DLD1 (cell line): ENCODE measurements around the gene CAP2.

Source experiments
- in situ Hi-C: cut with HindIII; loops from 2 replicates; pipeline ENCODE4 v1.10.0; 2017; ENCODE audit warnings: low sequenced_read_pairs

Gene CAP2

DNA sequence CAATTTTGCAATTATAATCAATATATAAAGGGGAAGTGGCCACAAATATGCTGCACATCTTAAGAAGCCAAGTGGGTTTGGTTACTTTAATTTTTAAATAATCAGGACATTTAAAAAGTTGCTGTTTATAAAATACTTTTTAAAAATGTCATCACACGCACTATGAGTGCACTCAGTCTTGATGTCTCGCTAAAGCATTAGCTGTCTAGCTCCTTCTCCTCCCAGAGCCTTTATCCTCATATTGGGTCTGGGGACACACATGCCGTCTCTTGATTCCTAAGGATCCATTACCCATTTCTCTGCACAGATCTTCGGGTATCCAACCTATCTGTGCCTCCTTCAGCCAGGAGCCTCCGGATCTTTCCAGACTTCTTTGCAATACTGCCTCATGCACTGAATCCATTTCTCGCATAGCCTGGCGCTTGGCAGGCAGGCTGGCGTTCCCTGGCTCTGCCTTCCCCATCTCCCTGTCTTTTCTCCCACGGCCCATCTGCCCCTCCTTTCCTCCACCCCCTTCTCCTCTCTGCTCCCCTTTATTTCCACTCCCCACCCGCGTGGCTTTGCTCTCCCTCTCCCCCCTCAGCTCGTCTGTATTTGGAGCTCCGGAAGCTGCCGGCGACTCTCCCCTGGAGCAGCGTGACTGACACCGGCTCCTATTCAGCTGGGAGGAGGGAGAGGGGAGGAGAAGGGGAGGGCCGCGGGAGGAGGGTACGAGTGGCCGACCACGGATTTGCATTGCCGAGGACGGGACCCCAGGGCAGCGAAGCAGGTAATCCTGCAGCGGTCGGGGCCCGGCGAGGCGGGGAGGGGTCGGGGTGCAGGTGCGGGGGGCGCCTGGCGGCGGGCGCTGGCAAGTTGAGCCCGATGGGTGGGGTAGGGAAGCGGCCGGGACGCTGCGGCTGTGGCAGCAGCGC is at the start of gene CAP2:
Gene CAP2, plus strand, starts transcription at position 618 of the 914 bp plus-strand sequence. CDS start 27,961 bp downstream, outside the sequence.
- in situ Hi-C loops, result no loop called here

DNA sequence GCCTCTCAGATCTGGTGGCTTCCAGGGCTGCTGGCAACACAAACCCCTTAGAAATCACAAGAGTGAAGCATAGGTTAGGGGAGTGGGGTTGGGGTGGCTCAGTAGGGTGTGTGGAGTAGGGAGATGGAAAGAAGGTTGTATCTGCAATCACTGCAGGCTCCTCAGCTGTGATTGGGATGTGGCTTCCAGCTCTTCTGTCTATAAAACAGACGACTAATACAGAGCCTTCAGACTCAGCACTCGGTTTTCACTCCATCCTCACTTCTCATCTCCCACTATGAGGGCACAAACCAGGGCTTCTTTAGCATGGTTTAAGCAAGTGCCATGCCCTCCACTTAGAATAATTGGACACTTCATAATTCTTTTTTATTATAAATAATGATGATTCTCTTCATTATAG is 46.4 kb upstream of the CAP2 start:
- in situ Hi-C loops, result no loop called here

GRCh38 chr6:17349427-17349826 is 44.0 kb upstream of the CAP2 start:
- in situ Hi-C loops, result no loop called here

GRCh38 chr6:17352302-17352701 is 41.1 kb upstream of the CAP2 start:
- in situ Hi-C loops, result no loop called here

DNA sequence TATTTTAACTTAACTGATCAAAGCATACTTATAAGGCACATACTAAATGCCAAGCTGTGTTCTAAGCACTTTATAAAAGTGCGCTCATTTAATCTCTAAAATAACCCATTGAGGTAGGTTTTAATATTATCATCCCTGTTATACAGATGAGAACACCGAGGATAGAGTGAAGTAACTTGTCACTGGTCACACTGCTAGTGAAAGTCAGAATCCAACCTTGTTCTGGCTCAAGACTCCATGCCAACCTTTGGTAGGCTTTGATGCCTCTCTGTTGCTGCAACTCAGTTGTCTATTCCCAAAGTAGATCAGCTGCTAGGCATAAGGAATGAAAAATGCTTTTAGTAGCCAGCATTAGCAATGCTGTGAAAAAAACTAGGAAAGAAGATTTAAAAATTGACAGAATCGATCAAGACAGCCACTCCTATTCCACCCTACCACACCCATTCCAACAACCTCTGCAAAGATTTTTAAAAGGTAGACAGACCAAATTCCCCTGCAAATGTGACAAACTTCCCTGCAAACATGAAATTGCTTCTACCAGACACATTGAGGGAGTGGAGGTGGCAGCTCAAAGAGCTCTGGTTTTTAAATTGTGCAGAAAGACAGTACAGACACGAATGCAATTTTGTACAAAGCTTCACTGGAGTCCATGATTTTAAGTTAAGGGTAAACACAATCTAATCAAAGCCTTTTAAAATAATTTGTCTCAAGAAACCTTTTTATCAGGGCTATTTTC is 39.8 kb upstream of the CAP2 start:
- in situ Hi-C loops, result no loop called here

DNA sequence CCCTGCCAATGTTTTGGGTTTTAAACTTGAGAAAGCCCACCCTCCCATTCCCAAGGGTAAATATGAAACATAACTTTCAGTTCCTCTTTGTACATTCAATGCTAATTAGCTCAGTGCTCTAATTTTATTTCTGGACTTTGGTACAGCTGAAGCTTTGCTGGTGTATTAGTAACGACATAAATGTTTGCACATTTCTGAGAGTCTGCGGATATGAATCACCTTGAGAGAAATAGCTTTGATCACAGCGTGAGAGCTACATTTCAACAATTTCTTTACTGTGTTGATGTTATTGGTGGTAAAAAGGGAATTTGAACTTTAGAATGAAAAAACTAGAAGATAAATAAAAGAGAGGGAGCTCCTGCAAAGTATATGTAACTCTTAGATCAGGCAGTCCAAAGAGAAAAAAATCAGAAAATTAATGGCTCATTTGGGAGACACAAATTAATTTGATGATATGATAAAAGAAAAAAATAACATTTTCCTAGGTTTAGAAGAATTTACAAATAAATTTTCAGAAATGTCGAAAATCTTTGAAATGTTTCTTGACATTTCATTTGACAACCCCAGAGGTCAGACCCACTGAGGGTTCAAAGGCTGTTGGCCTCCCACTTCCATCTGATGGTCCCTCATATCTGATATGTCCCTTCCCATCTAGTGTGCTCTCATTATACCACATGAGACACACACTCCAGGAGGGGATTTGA is 38.5 kb upstream of the CAP2 start:
- in situ Hi-C loops, result no loop called here

DNA sequence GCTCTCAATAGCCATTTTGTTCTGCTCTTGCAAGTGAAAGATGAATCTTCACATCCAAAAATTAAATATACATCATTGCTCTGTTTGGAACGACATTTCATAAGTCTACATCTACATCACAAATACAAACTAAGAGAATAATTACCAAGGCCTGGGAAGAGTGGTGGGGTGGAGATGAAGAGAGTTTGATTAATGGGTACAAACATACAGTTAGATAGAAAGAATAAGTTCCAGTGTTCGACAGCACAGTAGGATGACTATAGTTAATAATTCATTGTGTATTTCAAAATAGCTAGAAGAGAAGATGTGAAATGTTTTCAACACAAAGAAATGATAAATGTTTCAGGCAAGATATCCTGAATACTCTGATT is 38.0 kb upstream of the CAP2 start:
- in situ Hi-C loops, result no loop called here

GRCh38 chr6:17358515-17358914 is 34.9 kb upstream of the CAP2 start:
- in situ Hi-C loops, result no loop called here

DNA sequence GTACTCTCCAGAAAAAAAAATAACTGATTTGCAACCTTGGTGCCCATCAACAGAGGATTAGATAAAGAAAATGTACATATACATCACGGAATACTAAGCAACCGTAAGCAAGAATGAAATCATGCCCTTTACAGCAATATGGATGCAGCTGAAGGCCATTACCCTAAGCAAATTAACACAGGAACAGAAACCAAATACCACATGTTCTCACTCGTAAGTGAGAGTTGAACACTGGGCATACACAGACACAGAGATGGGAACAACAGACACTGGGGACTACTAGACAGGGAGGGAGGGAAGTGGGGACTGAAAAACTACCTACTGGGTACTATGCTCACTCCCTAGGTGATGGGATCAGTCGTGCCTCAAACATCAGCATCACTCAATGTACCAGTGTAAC is 32.8 kb upstream of the CAP2 start:
- in situ Hi-C loops, result no loop called here

DNA sequence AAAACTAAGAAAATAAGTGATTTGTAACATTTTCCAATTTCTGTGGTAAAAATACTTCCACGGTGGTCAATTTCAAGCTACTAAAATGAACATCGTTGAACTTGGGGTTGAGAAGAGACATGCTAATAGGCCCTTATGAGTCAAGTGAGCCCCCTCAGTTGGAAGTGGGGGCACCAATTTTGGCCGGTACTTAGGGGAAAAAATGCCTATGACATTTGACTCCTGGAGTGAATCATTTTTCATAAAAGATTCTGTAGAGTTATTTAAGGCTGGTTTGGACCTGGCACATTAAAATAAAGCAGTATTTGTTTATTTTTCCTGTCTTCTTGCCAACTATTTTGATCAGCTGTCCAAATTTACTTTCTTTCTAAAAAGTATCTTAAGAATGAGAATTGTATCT is 32.4 kb upstream of the CAP2 start:
- in situ Hi-C loops, result no loop called here

- in situ Hi-C loops, result no loop called here
These were observed 27.4 kb upstream of the CAP2 start for GRCh38 chr6:17365961-17366360.

DNA sequence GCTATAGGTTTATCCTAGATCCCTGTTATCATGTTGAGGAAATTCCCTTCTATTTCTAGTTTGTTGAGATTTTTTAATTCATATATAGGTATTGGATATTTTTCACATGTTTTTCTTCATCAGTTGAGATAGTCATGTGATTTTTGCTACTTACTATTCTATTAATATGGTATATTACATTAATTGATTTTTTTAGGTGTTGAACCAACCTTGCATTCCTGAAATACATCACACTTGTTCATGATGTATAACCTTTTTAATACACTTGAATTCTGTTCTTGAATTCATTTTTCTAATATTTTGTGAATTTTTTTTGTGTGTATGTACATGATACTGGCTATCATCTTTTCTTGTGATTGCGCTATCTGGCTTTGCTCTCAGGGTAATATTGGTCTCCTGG is 25.5 kb upstream of the CAP2 start:
- in situ Hi-C loops, result no loop called here

DNA sequence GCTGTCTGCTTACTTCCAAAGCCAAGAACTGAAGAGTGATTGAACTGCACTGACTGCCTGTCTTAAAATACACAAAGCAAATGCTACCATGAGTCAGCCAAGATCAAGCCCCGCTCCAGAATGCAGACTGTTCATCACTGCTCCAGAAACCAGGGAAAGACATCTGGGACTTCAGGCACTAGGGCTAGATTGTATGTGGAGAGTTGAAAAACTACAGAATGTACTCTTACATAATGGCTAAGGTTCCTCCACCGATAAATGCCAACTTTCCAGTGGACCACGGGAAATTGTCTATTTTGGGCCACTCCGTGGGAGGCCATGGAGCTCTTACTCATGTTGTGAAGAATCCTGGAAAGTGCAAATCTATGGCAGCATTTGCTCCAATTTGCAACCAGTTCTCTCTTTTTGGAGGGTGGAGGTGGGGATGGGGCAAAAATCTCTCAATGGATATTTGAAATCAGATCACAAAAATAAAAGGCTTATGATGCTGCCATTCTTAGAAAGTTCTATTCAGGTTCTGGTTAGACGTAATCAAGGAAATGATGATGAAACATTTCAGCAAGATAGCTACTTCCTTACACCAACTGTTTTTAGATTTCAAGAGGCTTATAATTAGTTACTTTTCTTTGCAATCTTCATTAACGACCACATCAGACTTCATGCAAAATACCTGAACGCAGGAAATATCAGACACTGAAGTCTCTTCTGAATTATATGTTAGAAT is 11.8 kb upstream of the CAP2 start:
- in situ Hi-C loops, result no loop called here

- in situ Hi-C loops, result no loop called here
These were observed 7.7 kb upstream of the CAP2 start for GRCh38 chr6:17385660-17386059.

GRCh38 chr6:17388365-17388764 is 5.0 kb upstream of the CAP2 start:
- in situ Hi-C loops, result no loop called here

GRCh38 chr6:17389274-17389847 is 4.0 kb upstream of the CAP2 start:
- in situ Hi-C loops, result no loop called here

- in situ Hi-C loops, result no loop called here
These were observed 3.1 kb upstream of the CAP2 start for GRCh38 chr6:17390276-17390675.

- in situ Hi-C loops, result no loop called here
These were observed 1.4 kb upstream of the CAP2 start for GRCh38 chr6:17391976-17392375.

DNA sequence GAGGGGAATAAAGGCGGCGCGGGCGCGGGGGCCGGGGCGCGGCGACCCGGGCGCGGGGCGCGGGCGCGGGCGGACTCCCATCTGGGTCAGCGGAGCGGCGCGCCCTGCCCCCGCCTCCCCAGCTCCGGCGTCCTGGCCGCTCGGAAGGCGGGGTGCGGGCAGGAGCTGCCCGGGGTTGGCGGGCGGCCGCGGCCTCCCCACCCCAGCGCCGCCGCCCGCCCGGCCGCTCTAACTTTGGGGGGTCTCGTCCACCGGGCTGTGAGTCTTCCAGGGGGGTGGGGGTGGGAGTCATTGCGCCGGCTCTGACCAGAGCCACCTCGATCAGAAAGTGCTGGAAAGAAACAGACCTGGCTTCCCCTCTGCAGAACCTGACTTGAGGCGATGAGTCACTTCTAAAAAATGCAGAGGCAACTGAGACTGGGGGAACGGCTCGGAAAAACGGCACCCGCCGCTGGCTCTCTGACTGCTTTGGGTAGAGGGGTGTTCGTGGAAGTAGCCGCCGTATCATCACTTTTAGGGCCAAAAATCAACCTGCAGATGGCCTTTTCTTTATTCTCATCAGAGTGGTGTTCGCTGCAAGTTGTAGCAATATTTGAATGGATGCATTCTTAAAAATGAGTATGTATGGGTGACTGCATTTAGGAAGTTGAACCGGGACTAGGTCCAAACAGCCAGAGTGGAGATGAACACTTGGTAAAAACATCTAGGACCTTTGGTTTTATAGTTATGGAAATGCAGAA is 667 bp downstream of the CAP2 start:
- in situ Hi-C loops, result no loop called here

DNA sequence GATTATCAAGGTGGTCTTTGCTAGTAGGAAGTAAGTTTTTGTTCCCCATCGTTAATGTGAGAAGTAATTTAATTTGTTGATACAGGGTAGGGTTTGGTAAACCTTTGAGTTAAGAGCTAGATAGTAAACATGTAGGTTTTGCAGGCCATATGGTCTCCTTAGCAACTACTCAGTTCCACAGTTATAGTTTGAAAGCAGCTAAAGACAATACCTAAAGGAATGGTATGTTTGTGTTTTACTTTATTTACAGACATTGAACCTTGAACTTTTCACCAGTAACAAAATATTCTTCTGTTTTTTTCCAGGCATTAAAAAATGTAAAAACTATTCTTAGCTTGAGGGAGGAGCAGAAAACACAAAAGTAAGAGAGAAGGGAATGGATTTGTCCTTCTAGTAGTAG is 1.7 kb downstream of the CAP2 start:
- in situ Hi-C loops, result no loop called here
